Gastrocnemius medialis (tissue), 4 donors: ENCODE measurements around the gene TCF12.

Source experiments
- POLR2A ChIP-seq, 2 donors: fragments of 450-650 bp; IDR thresholded peaks; one replicate each; pipeline ENCODE4 v1.6.1; 2017; ENCODE audit warnings: antibody characterized with exemption in 2 of 2, mild to moderate bottlenecking in 2 of 2, moderate library complexity in 2 of 2
- TF ChIP-seq, protein P1 (sequence below), 5 experiments: fragments of 450-650 bp in 3 of 5; fragments of 200-600 bp in 2 of 5; sonication (generic) in 2 of 5; IDR thresholded peaks in 4 of 5; conservative IDR thresholded peaks in 1 of 5; 1 replicate in 4 of 5; 2 replicates in 1 of 5; pipeline ENCODE4 v1.5.1; 2016 to 2019; ENCODE audit warnings: antibody characterized with exemption in 5 of 5, mild to moderate bottlenecking in 3 of 5, moderate library complexity in 3 of 5

GRCh38 chr15:57302640-57303257 is 384.3 kb downstream of the TCF12 start:
- TF ChIP-seq, protein P1, sequence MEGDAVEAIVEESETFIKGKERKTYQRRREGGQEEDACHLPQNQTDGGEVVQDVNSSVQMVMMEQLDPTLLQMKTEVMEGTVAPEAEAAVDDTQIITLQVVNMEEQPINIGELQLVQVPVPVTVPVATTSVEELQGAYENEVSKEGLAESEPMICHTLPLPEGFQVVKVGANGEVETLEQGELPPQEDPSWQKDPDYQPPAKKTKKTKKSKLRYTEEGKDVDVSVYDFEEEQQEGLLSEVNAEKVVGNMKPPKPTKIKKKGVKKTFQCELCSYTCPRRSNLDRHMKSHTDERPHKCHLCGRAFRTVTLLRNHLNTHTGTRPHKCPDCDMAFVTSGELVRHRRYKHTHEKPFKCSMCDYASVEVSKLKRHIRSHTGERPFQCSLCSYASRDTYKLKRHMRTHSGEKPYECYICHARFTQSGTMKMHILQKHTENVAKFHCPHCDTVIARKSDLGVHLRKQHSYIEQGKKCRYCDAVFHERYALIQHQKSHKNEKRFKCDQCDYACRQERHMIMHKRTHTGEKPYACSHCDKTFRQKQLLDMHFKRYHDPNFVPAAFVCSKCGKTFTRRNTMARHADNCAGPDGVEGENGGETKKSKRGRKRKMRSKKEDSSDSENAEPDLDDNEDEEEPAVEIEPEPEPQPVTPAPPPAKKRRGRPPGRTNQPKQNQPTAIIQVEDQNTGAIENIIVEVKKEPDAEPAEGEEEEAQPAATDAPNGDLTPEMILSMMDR (IDR thresholded peaks at IDR 0.05 in 4 of 5, conservative IDR thresholded peaks at IDR 0.05 in 1 of 5): no peak
- no peak for TF ChIP-seq POLR2A (IDR thresholded peaks at IDR 0.05)
